Measurements from ENCODE around the gene TMC5. TPM values are rescaled to one million over a fixed set of nuclear protein-coding genes. Genes with fewer than 3 reads are reported as not detected.

Gene TMC5
- total RNA-seq, 1 donor from 2014 or later, result 0.26 TPM

Other genes starting within 250 kb of the TMC5 start
- 0.37 and 0.54 TPM in 2 replicates for gene SYT17, start 249.6 kb upstream of the TMC5 start, total RNA-seq
- gene CLEC19A, start 132.2 kb upstream of the TMC5 start, total RNA-seq, result not detected in 2 replicates
- 24.1 and 29.5 TPM in 2 replicates for gene GDE1, start 104.2 kb downstream of the TMC5 start, total RNA-seq
- 31.4 and 38.8 TPM in 2 replicates for gene CCP110, start 106.1 kb downstream of the TMC5 start, total RNA-seq
- gene VPS35L, start 137.8 kb downstream of the TMC5 start, total RNA-seq, result 36.2 and 37.4 TPM in 2 replicates